C4-2B (cell line): ENCODE measurements around the gene SGIP1.

ENCODE experiments used
- CTCF ChIP-seq: fragments of 450-650 bp; conservative IDR thresholded peaks from 2 replicates; pipeline ENCODE4 v1.5.1; 2017; ENCODE audit warnings: mild to moderate bottlenecking
- ZFX ChIP-seq: fragments of 450-650 bp; IDR thresholded peaks from 2 replicates; pipeline ENCODE4 v1.6.1; 2017

- no peak for TF ChIP-seq CTCF
- TF ChIP-seq ZFX: no peak
Measured at GRCh38 chr1:66788231-66788939, 254.4 kb downstream of the SGIP1 start.
